Measurements from ENCODE around the gene DPT. TPM values are rescaled to one million over a fixed set of nuclear protein-coding genes. Genes with fewer than 3 reads are reported as not detected.

DPT gene
- total RNA-seq, 1 donor, result 4.3 TPM

- no peaks in the 10 kb centered on the region for H3K27me3 ChIP-seq (ENCODE audit: insufficient read depth, low read length)
- no peak for TF ChIP-seq CTCF (IDR thresholded peaks at IDR 0.05; ENCODE audit: extremely low read depth, low read depth, low read length)
- no peak overlapping the region for H3K27ac ChIP-seq (ENCODE audit: low read depth, low read length)
- no peaks in the 10 kb centered on the region for H3K79me2 ChIP-seq (ENCODE audit: insufficient read depth, low read length)
- H3K4me1 ChIP-seq (ENCODE audit: insufficient read depth, low read length), result no peaks in the 10 kb centered on the region
- no peak overlapping the region for H2AFZ ChIP-seq (ENCODE audit: low read length)
- no peak overlapping the region for H3K4me2 ChIP-seq (ENCODE audit: insufficient read depth, low read length)
- H4K20me1 ChIP-seq (ENCODE audit: insufficient read depth, low read length), result no peaks in the 10 kb centered on the region
- H3K9me3 ChIP-seq (ENCODE audit: low read depth, low read length), result no peaks in the 10 kb centered on the region
- H3K4me3 ChIP-seq (ENCODE audit: insufficient read depth, low read length), result no peak overlapping the region
- DNase-seq (ENCODE audit: insufficient read length, low spot score, missing footprints), result no peak
- H3K36me3 ChIP-seq (ENCODE audit: insufficient read depth, low read length), result no peaks in the 10 kb centered on the region
These were observed 32.8 kb downstream of the DPT start for GRCh38 chr1:168696125-168696760.

GRCh38 chr1:168693872-168694238, 35.2 kb downstream of the DPT start:
- no peak overlapping the region for H3K4me3 ChIP-seq (ENCODE audit: insufficient read depth, low read length)
- H3K27ac ChIP-seq (ENCODE audit: low read depth, low read length), result no peak overlapping the region
- H4K20me1 ChIP-seq (ENCODE audit: insufficient read depth, low read length), result no peaks in the 10 kb centered on the region
- no peaks in the 10 kb centered on the region for H3K36me3 ChIP-seq (ENCODE audit: insufficient read depth, low read length)
- TF ChIP-seq CTCF (IDR thresholded peaks at IDR 0.05; ENCODE audit: extremely low read depth, low read depth, low read length), result no peak
- H3K27me3 ChIP-seq (ENCODE audit: insufficient read depth, low read length), result no peaks in the 10 kb centered on the region
- DNase-seq (ENCODE audit: insufficient read length, low spot score, missing footprints), result no peak
- H3K4me1 ChIP-seq (ENCODE audit: insufficient read depth, low read length), result no peaks in the 10 kb centered on the region
- no peaks in the 10 kb centered on the region for H3K9me3 ChIP-seq (ENCODE audit: low read depth, low read length)
- H2AFZ ChIP-seq (ENCODE audit: low read length), result no peak overlapping the region
- H3K79me2 ChIP-seq (ENCODE audit: insufficient read depth, low read length), result no peaks in the 10 kb centered on the region
- no peak overlapping the region for H3K4me2 ChIP-seq (ENCODE audit: insufficient read depth, low read length)

GRCh38 chr1:168693197-168693871, 35.7 kb downstream of the DPT start:
- Histone ChIP-seq H2AFZ (ENCODE audit: low read length) (no peak overlapping the region), H3K4me1 (ENCODE audit: insufficient read depth, low read length) (no peaks in the 10 kb centered on the region), H3K4me2 (ENCODE audit: insufficient read depth, low read length) (no peak overlapping the region), H3K27ac (ENCODE audit: low read depth, low read length) (no peak overlapping the region), H4K20me1 (ENCODE audit: insufficient read depth, low read length) (no peaks in the 10 kb centered on the region), H3K79me2 (ENCODE audit: insufficient read depth, low read length) (no peaks in the 10 kb centered on the region), H3K36me3 (ENCODE audit: insufficient read depth, low read length) (no peaks in the 10 kb centered on the region), H3K9me3 (ENCODE audit: low read depth, low read length) (no peaks in the 10 kb centered on the region), H3K4me3 (ENCODE audit: insufficient read depth, low read length) (no peak overlapping the region), H3K27me3 (ENCODE audit: insufficient read depth, low read length) (no peaks in the 10 kb centered on the region)
- DNase-seq (ENCODE audit: insufficient read length, low spot score, missing footprints), result no peak
- no peak for TF ChIP-seq CTCF (IDR thresholded peaks at IDR 0.05; ENCODE audit: extremely low read depth, low read depth, low read length)

DNA sequence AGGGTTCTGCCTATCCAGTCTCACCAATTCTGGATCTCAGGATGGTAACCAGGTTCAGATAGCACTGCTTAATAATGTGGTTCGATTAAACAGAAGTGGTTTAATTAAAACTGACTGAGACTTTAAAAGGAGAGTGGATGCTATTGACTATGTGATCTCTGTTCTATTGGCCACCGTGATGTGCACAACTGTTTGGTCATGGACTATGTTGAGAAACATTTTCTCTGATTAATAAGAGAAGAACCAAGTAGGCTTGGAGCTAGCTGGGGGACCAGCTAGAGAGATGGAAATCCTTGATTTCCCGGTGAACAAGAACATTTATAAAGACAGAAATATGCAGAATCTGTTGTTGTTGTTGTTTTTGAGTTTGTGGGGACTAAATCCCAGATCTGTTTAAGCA, 36.5 kb downstream of the DPT start:
- Histone ChIP-seq H3K36me3 (ENCODE audit: insufficient read depth, low read length) (no peaks in the 10 kb centered on the region), H3K4me3 (ENCODE audit: insufficient read depth, low read length) (no peak overlapping the region), H3K27me3 (ENCODE audit: insufficient read depth, low read length) (no peaks in the 10 kb centered on the region), H3K27ac (ENCODE audit: low read depth, low read length) (no peak overlapping the region), H2AFZ (ENCODE audit: low read length) (no peak overlapping the region), H3K79me2 (ENCODE audit: insufficient read depth, low read length) (no peaks in the 10 kb centered on the region), H4K20me1 (ENCODE audit: insufficient read depth, low read length) (no peaks in the 10 kb centered on the region), H3K4me1 (ENCODE audit: insufficient read depth, low read length) (no peaks in the 10 kb centered on the region), H3K4me2 (ENCODE audit: insufficient read depth, low read length) (no peak overlapping the region), H3K9me3 (ENCODE audit: low read depth, low read length) (no peaks in the 10 kb centered on the region)
- TF ChIP-seq CTCF (IDR thresholded peaks at IDR 0.05; ENCODE audit: extremely low read depth, low read depth, low read length), result no peak
- no peak for DNase-seq (ENCODE audit: insufficient read length, low spot score, missing footprints)
